Neural cell (in vitro differentiated cells): ENCODE measurements around the gene HEBP2.

Experiments
- EP300 ChIP-seq: fragments of 450-650 bp; conservative IDR thresholded peaks from 2 replicates; pipeline ENCODE4 v1.6.1; 2014; ENCODE audit warnings: antibody characterized with exemption, mild to moderate bottlenecking, moderate library complexity; ENCODE audit not compliant: poor library complexity, severe bottlenecking
- MXI1 ChIP-seq: fragments of 450-650 bp; conservative IDR thresholded peaks from 2 replicates; pipeline ENCODE4 v1.6.1; 2014; ENCODE audit warnings: antibody characterized with exemption, mild to moderate bottlenecking; ENCODE audit not compliant: poor library complexity, severe bottlenecking

- no peak for TF ChIP-seq EP300
- no peak for TF ChIP-seq MXI1
These were observed 31.1 kb upstream of the HEBP2 start for GRCh38 chr6:138372711-138373463.
